GM21737 (cell line): ENCODE results near the gene NPPB.

Source experiments
- ATAC-seq: cut with Tn5 transposase; IDR thresholded peaks from one replicate; pipeline ENCODE4 v1.9.1; 2021; ENCODE audit warnings: mild to moderate bottlenecking, moderate library complexity; ENCODE audit not compliant: unreplicated experiment

Gene NPPB

GRCh38 chr1:11858968-11859871 lies 475 bp upstream of the NPPB start:
- no peak for ATAC-seq

GRCh38 chr1:11858158-11858557 lies 587 bp downstream of the NPPB start:
- ATAC-seq = no peak

- ATAC-seq = no peak
Observed at GRCh38 chr1:11857164-11857851, 1.4 kb downstream of the NPPB start.

GRCh38 chr1:11856698-11857097 lies 2.0 kb downstream of the NPPB start:
- ATAC-seq = no peak

- ATAC-seq = no peak
Observed at GRCh38 chr1:11855430-11855829, 3.3 kb downstream of the NPPB start.

GRCh38 chr1:11854519-11854918 lies 4.2 kb downstream of the NPPB start:
- ATAC-seq = no peak

- no peak for ATAC-seq
Observed at GRCh38 chr1:11851180-11851579, 7.6 kb downstream of the NPPB start.

GRCh38 chr1:11850156-11850555 lies 8.6 kb downstream of the NPPB start:
- ATAC-seq = no peak

GRCh38 chr1:11848373-11848700 lies 10.4 kb downstream of the NPPB start:
- no peak for ATAC-seq

GRCh38 chr1:11847667-11848372 lies 10.9 kb downstream of the NPPB start, which contains the start of gene NPPA:
Gene NPPA (minus strand): TSS chr1:11847783. CDS start chr1:11847684, 99 bp downstream.
- no peak for ATAC-seq

- no peak for ATAC-seq
Observed at GRCh38 chr1:11845641-11846335, 13.0 kb downstream of the NPPB start.

GRCh38 chr1:11842154-11843041 lies 16.3 kb downstream of the NPPB start:
- ATAC-seq = no peak

- ATAC-seq = no peak
Observed at GRCh38 chr1:11841245-11842153, 17.2 kb downstream of the NPPB start.

GRCh38 chr1:11839727-11840705 lies 18.7 kb downstream of the NPPB start:
- ATAC-seq = no peak

GRCh38 chr1:11838349-11839272 lies 20.1 kb downstream of the NPPB start:
- ATAC-seq = no peak

- no peak for ATAC-seq
Observed at GRCh38 chr1:11837767-11838348, 20.9 kb downstream of the NPPB start.
